MG63 (cell line): ENCODE results near the gene TRPM3. TPM values are rescaled to one million over a fixed set of nuclear protein-coding genes. Genes with fewer than 3 reads are reported as not detected.
"Not testable (repeated sequence)": the region's sequence is repeated elsewhere in the genome, so short reads cannot be mapped to it uniquely, and the experiment has no call there.

Source experiments
- DNase-seq: peaks from one replicate; pipeline ENCODE4 v3.0.0-alpha.2; 2020
- H3K27me3 ChIP-seq: fragments of 250-450 bp; sonication (Bioruptor Pico); 2 replicates; pipeline ENCODE4 v1.5.1; 2020; ENCODE audit warnings: mild to moderate bottlenecking, moderate library complexity
- H3K36me3 ChIP-seq: fragments of 250-450 bp; sonication (Bioruptor Pico); 2 replicates; pipeline ENCODE4 v1.5.1; 2020; ENCODE audit warnings: mild to moderate bottlenecking, moderate library complexity
- H3K4me3 ChIP-seq: fragments of 250-450 bp; sonication (Bioruptor Pico); 2 replicates; pipeline ENCODE4 v1.5.1; 2020; ENCODE audit warnings: mild to moderate bottlenecking, moderate library complexity
- H3K9me3 ChIP-seq: fragments of 250-450 bp; sonication (Bioruptor Pico); 2 replicates; pipeline ENCODE4 v1.5.1; 2020; ENCODE audit warnings: mild to moderate bottlenecking, moderate library complexity
- total RNA-seq: library from RNA; depleted of rRNA; stranded (reverse); fragments of >200 nt; shearing (Covaris generic); gene quantifications from 2 replicates; pipeline ENCODE4 v1.2.3, GENCODE V29; 2014; ENCODE audit warnings: low replicate concordance

Gene TRPM3
- total RNA-seq, 1 experiment from 2014 or later = not detected

DNA sequence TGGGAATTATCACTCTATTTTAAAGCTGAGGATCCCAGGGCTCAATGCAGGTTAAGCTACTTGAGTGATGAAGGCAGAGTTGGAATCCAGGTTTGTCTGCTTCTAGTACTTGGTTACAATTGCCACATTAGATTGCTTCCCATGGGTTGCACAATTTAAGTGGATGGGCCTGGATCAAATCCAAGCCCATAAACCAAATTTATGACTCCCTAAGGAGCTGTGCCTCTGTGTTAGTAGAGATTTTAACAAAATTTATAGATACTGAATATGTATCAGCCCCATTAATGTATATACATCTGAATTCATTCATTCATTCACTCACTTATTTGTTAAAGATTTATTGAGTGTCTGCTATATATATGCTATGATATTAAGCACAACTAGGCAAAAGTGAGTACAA is 374.7 kb downstream of the TRPM3 start:
- H3K4me3 ChIP-seq = no peak overlapping the region
- no peaks in the 10 kb centered on the region for H3K36me3 ChIP-seq
- DNase-seq = no peak
- no peaks in the 10 kb centered on the region for H3K27me3 ChIP-seq
- H3K9me3 ChIP-seq = no peaks in the 10 kb centered on the region

DNA sequence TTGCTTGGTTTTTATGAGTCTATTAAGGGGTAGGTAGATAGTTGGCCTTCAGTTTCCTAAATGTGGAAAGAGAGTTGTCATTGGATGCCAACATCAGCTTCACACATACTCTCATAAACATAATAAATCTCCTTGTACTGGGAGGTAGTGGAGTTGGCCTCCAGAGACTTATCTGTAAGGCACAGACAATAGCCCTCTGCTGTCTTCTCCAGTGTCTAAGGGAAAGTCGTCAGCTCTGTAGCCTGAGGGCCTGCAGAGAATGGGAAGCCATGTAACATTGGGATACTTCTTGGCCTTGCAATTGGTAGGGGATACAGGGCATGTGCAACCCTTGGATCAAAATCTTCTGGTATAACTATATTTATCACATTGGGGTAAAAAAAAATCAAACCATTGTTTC is 375.1 kb downstream of the TRPM3 start:
- H3K4me3 ChIP-seq = no peak overlapping the region
- H3K27me3 ChIP-seq = no peaks in the 10 kb centered on the region
- DNase-seq = no peak
- no peaks in the 10 kb centered on the region for H3K9me3 ChIP-seq
- H3K36me3 ChIP-seq = no peaks in the 10 kb centered on the region

DNA sequence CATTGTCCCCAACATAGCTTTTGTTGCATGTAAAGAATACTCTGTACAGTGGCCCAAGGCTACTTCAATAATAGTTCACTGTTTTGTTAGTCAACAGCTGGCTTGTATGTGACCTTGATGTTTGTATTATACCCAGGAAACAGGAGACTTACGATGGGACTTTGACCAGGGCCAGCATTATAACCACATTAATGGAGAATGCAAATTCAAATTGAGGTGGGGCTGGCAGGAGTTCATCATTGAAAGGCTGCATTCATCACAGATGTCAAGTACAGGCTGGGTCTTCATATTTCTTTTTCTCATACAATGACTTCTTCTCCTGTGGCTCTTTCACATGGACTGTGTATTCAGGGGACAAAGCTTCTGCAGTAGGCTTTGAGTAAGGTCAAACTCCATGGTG is 396.6 kb downstream of the TRPM3 start:
- H3K9me3 ChIP-seq, H3K27me3 ChIP-seq, H3K4me3 ChIP-seq, H3K36me3 ChIP-seq, DNase-seq: not testable (repeated sequence)

DNA sequence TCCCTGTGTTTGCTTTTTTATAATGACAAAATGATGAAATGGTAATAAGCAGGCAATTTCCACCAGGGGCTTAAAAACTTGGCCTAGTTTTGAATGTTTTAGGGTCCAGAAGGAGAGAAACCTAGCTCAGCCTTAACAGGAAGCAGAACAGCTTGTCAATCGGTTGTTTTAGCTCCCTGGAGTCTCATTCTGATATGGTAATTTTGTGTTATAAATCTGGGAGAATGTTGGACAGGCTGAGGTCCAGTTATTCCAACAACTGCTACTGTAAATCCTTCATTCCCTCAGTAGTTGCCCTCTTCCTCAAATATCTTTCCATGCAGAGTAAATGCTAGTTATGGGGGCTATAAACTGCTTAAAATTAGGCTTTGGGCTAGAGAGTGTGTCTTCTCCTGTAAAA is 397.4 kb downstream of the TRPM3 start:
- not testable (repeated sequence) for H3K9me3 ChIP-seq, H3K27me3 ChIP-seq

DNA sequence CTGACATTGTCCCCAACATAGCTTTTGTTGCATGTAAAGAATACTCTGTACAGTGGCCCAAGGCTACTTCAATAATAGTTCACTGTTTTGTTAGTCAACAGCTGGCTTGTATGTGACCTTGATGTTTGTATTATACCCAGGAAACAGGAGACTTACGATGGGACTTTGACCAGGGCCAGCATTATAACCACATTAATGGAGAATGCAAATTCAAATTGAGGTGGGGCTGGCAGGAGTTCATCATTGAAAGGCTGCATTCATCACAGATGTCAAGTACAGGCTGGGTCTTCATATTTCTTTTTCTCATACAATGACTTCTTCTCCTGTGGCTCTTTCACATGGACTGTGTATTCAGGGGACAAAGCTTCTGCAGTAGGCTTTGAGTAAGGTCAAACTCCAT is 414.6 kb downstream of the TRPM3 start:
- not testable (repeated sequence) for H3K36me3 ChIP-seq, H3K9me3 ChIP-seq, DNase-seq, H3K4me3 ChIP-seq, H3K27me3 ChIP-seq

More for the DNA sequence above, 397.4 kb downstream of the TRPM3 start:
- not testable (repeated sequence) for H3K4me3 ChIP-seq, H3K36me3 ChIP-seq, DNase-seq

DNA sequence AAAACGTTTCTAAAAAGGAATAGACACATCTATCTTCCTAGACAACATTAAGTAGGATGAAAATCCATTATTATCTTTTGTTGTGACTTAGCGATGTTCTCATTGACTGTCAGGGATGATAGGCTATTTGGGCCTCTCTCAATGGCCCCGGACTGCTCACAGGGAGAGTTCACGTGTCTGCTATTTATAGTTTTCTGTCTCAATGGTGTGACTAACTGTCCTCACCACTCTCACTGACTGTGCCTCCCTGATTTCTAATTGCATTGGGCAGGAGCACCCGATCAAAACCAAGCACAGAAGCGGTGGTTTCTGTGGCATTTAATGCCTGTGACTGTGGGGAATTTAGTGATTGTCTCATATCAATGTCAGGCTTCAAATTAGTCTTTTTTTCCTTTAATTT is 420.3 kb downstream of the TRPM3 start:
- DNase-seq = no peak
- no peaks in the 10 kb centered on the region for H3K9me3 ChIP-seq
- H3K36me3 ChIP-seq = no peaks in the 10 kb centered on the region
- H3K27me3 ChIP-seq = no peaks in the 10 kb centered on the region
- no peak overlapping the region for H3K4me3 ChIP-seq

DNA sequence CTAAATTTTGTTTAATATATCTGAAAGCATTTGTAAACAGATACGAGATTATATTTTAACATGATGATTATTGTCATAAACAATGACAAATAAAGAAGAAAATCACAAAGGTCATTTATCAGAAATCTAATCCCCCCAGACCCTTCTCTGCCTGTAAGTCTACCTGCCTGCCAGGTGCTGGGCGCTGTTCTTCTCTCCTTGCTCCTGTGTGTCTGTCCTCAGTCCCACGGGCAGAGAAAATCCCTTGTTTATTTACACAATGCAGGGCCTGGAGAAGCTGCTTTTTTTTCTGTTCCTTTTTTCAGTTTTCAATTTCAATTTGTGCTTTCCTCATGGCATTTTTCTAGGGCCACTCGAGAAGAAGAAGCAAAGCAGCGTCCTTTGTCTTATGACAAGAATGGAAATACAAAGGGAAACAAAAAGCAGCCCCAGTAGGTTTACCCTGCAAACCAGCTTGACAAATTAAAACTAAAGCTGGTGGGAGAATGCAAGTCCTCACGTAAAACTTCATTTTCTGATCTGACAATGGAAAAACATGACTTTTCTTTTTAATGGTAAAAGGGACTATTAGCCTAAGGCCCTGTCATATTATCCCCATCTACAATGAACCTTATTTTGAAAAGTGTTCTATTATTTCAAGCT is 424.6 kb downstream of the TRPM3 start:
- no peak overlapping the region for H3K4me3 ChIP-seq
- no peaks in the 10 kb centered on the region for H3K36me3 ChIP-seq
- H3K9me3 ChIP-seq = no peaks in the 10 kb centered on the region
- H3K27me3 ChIP-seq = no peaks in the 10 kb centered on the region
- DNase-seq = no peak

DNA sequence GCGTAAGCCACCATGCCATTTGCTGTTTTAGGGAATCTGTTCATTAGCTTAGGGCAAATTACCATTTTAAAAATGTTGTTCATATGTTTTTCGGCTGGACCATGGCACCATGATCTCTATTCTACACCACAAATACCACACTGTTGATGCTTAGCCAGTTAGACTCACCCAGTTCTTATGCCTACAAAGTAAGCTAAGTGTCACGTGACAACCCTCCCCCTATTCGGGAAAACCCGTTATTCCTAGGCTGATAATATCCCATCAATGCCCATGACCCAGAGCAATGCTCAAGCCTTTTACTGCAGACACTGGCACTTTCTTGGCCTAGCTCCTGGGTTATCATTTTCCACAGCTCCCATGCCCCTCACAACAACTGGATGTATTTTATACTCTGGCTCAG is 426.7 kb downstream of the TRPM3 start:
- H3K36me3 ChIP-seq = no peaks in the 10 kb centered on the region
- no peaks in the 10 kb centered on the region for H3K9me3 ChIP-seq
- no peaks in the 10 kb centered on the region for H3K27me3 ChIP-seq
- DNase-seq = no peak
- no peak overlapping the region for H3K4me3 ChIP-seq

DNA sequence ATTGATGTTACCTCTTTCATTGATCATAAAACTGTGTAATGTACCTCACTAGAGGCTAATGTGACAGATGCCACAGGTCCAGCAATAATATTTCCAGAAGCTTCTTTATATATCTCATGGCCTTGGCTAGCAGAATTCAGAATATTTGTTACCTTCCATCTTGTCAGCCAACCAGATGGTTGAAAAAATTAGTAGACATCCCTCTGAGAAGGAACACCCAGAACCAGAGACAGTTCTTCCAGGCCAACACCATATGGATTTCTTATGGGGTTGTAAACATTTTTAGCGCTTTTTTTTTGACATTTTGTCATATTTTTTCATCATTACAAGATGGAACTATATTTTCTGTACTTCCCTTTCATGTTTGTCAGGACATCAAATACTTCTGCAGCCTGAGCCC is 428.2 kb downstream of the TRPM3 start:
- Histone ChIP-seq H3K4me3 (no peak overlapping the region), H3K36me3 (no peaks in the 10 kb centered on the region), H3K27me3 (no peaks in the 10 kb centered on the region), H3K9me3 (no peaks in the 10 kb centered on the region)
- no peak for DNase-seq

DNA sequence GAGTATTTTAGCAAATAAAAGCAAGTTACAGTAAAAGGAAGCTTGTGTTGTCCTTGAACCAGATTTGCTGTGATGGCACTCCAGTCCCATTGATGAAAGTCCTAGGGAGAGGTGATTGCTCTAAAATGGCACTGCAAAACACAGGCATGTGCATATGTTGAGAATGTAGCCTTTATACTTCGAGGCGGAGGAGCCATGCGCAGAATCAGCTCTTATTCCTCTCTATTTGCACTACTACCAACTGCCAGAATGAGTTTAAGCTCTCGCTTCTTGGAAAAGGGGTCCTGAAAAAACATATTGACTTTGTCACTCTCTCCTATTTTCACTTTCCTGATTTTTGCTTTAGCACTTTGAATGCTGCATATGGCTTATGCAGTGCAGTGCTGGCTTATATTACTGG is 429.0 kb downstream of the TRPM3 start:
- H3K4me3 ChIP-seq = no peak overlapping the region
- no peaks in the 10 kb centered on the region for H3K9me3 ChIP-seq
- DNase-seq = no peak

DNA sequence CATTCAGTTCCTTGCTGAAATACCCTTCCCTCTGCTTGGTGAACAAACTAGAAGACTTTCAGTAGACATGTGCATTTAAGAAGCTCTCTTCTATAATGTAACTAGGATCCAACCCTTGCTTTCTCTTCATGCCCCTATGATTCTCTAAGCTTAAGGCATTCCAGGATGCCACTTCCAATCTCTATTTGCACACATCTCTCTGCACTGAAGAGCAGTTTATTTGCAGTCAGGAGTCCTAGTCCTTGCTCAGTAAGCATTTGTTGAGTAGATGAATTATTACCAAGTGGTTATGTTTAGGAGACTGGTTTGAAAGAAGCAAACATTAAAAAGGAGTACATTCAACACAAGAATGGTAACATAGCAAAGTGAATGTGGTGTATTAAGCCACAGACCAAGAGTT is 432.7 kb downstream of the TRPM3 start:
- Histone ChIP-seq H3K36me3 (no peaks in the 10 kb centered on the region), H3K27me3 (no peaks in the 10 kb centered on the region), H3K4me3 (no peak overlapping the region), H3K9me3 (no peaks in the 10 kb centered on the region)
- DNase-seq = no peak

More for the DNA sequence above, 429.0 kb downstream of the TRPM3 start:
- Histone ChIP-seq H3K36me3 (no peaks in the 10 kb centered on the region), H3K27me3 (no peaks in the 10 kb centered on the region)

DNA sequence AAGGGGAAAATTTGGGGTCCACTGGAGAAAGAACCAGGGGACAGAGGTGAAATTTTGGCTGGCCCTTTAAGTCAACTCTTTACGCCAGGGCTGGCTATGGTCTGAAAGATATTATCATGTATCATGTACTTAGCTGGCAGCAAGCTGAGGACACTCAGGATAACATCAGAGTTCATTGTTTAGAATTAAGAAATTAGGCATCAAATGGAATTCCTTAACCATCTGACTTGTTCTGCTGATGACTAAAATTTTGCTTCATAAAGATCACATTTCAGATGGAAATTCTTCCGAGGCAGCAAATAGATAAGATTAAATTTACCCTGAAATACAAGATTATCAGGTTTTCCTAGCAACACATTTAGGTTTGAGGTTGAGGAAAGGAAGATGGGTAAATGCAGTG is 437.6 kb downstream of the TRPM3 start:
- Histone ChIP-seq H3K4me3 (no peak overlapping the region), H3K27me3 (no peaks in the 10 kb centered on the region), H3K9me3 (no peaks in the 10 kb centered on the region), H3K36me3 (no peaks in the 10 kb centered on the region)
- DNase-seq = no peak

DNA sequence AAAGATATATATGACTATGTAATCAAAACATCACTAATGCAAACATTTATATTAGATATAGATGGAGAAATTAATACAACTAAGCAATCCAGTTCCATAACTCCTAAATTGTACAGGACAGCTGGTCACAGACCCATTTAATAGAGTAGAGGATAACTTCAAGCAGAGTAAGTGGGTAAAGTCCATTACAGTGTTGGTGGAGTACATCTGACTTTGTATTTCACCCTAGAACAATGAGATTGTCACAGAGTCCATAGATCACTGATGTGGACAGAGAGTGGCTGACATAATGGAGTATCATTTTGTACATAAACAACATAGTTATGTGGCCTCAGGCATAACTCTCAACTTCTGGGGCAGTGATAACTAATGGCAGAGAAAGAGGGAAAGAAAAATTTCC is 439.1 kb downstream of the TRPM3 start:
- no peaks in the 10 kb centered on the region for H3K36me3 ChIP-seq
- no peak for DNase-seq
- H3K9me3 ChIP-seq = no peaks in the 10 kb centered on the region
- no peaks in the 10 kb centered on the region for H3K27me3 ChIP-seq
- H3K4me3 ChIP-seq = no peak overlapping the region

DNA sequence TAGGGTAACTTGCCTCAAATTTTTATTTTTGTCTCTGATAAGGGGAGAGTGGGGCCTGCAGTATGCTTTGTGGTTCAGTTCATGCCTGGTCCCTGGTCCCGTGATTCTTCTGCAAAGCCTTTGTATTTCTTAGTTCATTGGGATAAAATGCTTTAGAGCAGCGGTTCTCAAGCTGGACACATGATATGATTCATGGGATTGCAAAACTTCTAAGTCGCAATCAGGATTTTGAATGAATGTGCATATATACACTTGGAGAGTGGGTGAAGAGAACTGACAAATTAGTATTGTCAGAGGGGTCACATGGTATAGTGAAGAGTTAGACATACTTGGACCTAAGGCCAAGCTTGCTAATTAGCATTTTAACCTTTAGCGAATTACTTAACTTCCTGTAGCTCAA is 441.6 kb downstream of the TRPM3 start:
- H3K9me3 ChIP-seq = no peaks in the 10 kb centered on the region
- no peak for DNase-seq
- no peaks in the 10 kb centered on the region for H3K27me3 ChIP-seq
- H3K36me3 ChIP-seq = no peaks in the 10 kb centered on the region
- no peak overlapping the region for H3K4me3 ChIP-seq

DNA sequence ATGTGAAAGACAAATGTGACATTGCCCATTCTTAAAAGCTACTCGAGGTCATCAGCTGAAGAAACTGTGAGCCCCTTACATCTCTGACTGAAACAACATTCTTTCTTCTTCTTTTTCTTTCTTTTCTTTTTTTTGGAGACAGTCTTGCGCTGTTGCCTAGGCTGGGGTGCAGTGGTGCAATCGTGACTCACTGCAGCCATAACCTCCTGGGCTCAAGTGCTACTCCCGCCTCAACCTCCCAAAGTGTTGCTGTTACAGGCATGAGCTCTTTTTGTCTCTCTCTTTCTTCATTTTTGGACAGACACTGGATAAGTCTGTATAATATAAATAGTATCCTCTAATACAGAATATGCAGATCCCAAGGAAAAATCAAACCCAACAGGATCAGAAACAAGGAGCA is 443.3 kb downstream of the TRPM3 start:
- no peak for DNase-seq
- Histone ChIP-seq H3K4me3 (no peak overlapping the region), H3K36me3 (no peaks in the 10 kb centered on the region), H3K9me3 (no peaks in the 10 kb centered on the region), H3K27me3 (no peaks in the 10 kb centered on the region)

DNA sequence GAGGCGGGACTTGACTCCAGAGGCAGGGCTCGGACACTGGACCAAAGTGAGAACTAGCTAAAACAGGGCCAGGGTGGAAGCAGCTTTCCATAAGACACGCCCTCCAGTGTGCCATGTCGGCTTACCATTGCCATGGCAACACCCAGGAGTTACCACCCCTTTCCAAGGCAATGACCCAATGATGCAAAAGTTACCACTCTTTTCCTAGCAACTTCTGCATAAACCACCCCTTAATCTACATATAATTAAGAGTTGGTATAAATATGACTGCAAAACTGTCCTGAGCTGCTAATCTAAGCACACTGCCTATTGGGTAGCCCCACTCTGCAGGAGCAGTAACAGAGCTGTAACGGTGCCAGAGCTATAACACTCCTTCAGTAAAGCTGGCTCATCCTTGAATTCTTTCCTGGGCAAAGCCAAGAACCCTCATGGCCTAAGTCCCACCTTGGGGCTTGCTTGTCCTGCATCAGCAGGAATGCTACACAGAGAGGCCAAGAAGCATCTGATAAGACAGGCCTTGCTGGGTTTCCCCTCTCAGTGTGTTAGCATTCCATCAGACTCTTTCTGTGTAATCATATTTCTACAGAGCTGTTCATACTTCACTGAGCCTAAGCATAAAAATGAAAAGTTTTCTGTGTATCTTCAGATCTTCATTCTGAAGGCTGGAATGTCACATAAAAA is 444.2 kb downstream of the TRPM3 start:
- Histone ChIP-seq H3K4me3 (no peak overlapping the region), H3K9me3 (no peaks in the 10 kb centered on the region), H3K27me3 (no peaks in the 10 kb centered on the region), H3K36me3 (no peaks in the 10 kb centered on the region)
- DNase-seq = peak; percentile 8

DNA sequence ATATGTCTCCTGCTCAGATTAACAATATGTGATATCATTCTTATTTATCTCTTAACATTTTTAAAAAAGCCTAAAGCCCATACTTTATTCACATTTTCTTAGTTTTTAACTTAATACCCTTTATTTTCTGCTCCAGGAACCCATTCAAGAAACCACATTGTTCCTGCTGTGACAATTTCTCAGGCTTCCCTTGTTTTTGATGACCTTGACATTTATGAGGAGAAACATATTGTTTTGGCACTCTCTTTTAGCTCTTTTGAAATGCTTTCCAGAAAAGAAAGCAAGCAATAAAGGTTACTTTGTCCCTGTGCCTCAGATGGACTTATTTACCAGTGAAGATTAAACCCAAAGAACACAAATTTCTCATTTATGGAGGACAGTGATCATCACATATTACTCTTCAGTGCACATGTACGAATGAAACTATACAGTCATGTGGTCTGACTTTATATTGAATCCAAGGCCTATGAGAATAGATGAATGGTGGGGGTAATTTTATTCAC is 445.5 kb downstream of the TRPM3 start:
- no peaks in the 10 kb centered on the region for H3K27me3 ChIP-seq
- DNase-seq = no peak
- H3K36me3 ChIP-seq = no peaks in the 10 kb centered on the region
- no peaks in the 10 kb centered on the region for H3K9me3 ChIP-seq
- H3K4me3 ChIP-seq = no peak overlapping the region

DNA sequence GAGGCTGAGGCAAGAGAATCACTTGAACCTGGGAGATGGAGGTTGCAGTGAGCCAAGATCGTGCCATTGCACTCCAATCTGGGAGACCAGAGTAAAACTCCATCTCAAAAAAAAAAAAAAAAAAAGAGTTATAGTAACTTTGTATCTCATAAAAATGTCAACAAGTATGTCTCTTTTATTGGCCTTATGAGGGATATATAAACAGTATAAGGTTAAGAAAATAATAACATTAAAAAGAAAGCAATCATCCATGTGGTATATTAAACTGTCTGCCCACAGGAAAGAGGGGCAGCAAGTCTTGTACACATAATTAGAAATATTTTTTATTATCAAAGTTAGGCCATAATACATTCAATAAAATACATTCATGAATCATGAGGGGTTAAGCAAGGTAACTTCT is 447.6 kb downstream of the TRPM3 start:
- Histone ChIP-seq H3K36me3 (no peaks in the 10 kb centered on the region), H3K4me3 (no peak overlapping the region), H3K9me3 (no peaks in the 10 kb centered on the region), H3K27me3 (no peaks in the 10 kb centered on the region)
- no peak for DNase-seq
